Uterus (tissue), 4 donors: Measurements from ENCODE around the gene OPTC. TPM values are rescaled to one million over a fixed set of nuclear protein-coding genes. Genes with fewer than 3 reads are reported as not detected.

Source experiments
- DNase-seq, 2 donors: peaks; one replicate each; pipeline ENCODE4 v3.0.0-alpha.2; 2019 to 2020
- H3K27ac ChIP-seq, 2 donors: fragments of 200-600 bp; sonication (generic); 1 replicate in 1 of 2; 2 replicates in 1 of 2; pipeline ENCODE4 v1.5.1; 2016 to 2018
- H3K27me3 ChIP-seq, 2 donors: fragments of 200-600 bp; sonication (generic); one replicate each; pipeline ENCODE4 v1.5.1; 2018 to 2019; ENCODE audit warnings: control low read depth in 1 of 2
- H3K36me3 ChIP-seq, 2 donors: fragments of 200-600 bp; sonication (generic); one replicate each; pipeline ENCODE4 v1.5.1; 2019; ENCODE audit warnings: control low read depth in 1 of 2
- H3K4me1 ChIP-seq, 2 donors: fragments of 200-600 bp; sonication (generic); one replicate each; pipeline ENCODE4 v1.5.1; 2018 to 2019; ENCODE audit warnings: control low read depth in 1 of 2
- H3K4me3 ChIP-seq, 2 donors: fragments of 200-600 bp; sonication (generic); 1 replicate in 1 of 2; 2 replicates in 1 of 2; pipeline ENCODE4 v1.5.1; 2018 to 2019; ENCODE audit warnings: mild to moderate bottlenecking in 1 of 2
- H3K9me3 ChIP-seq, 2 donors: fragments of 200-600 bp; sonication (generic); one replicate each; pipeline ENCODE4 v1.5.1; 2019; ENCODE audit warnings: control low read depth in 1 of 2
- POLR2A ChIP-seq, 2 donors: fragments of 450-650 bp; IDR thresholded peaks; one replicate each; pipeline ENCODE4 v1.6.1; 2016; ENCODE audit warnings: antibody characterized with exemption in 2 of 2, mild to moderate bottlenecking in 1 of 2, moderate library complexity in 1 of 2
- intact Hi-C: fragments of 100-400 bp; cut with DNase I; formaldehyde crosslinking; loops from one replicate; pipeline ENCODE4 v1.15.1; 2023; ENCODE audit warnings: low total_unique reads
- total RNA-seq, 4 donors: library from RNA; depleted of rRNA in 3 of 4; stranded (reverse); fragments of >200 nt in 3 of 4; gene quantifications; one replicate each; pipeline versions ENCODE4 v1.1.0 to v1.2.4, GENCODE V29; 2014 to 2023
- TF ChIP-seq, protein P1 (sequence below), 4 experiments: fragments of 200-600 bp in 2 of 4; fragments of 450-650 bp in 2 of 4; sonication (generic) in 2 of 4; IDR thresholded peaks; one replicate each; pipeline ENCODE4 v1.5.1; 2016 to 2019; ENCODE audit warnings: antibody characterized with exemption in 4 of 4, mild to moderate bottlenecking in 2 of 4, moderate library complexity in 1 of 4
- donor health status: DM: yes; HTN: yes; CAD: no.

OPTC gene
- total RNA-seq, 4 donors from 2014 or later, result not detected

- peak in 1 of 2 donors; percentile 72 for DNase-seq
- H3K4me1 ChIP-seq, result peaks cover 0 to 9% of the 10 kb centered on the region in 2 donors
- intact Hi-C loops, result no loop called here
Observed at GRCh38 chr1:203480084-203480483, 13.9 kb upstream of the OPTC start.

DNA sequence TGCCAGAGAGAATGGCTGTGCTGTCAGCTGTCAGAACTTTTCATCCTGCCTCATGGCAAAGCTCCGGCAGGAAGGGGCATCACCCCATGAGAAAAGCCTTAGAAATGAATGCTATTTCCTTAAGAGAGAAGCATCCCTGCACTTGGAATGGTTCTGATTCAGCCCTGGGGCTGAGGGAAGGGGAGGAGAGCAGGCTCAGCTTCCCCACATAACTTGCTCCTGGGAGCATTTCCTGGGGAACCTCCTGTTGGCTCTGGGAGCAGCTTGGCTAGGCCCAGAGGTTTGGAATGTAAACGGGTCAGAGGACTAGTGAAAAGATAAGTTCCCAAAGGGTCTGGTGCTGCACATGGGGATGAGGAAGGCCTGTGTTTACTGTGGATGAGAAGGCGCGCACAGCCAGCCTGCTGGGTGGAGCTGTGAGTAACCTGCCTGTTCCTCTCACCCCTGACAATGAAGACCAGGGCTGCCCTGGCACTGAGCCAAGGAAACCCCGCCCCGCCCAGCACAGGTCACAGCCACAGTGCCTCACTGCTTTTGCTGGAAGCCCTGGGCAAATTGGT lies 13.3 kb upstream of the OPTC start:
- intact Hi-C loops, result no loop called here
- Histone ChIP-seq H3K27ac (peak overlapping the region; percentile 91 to 98), H3K9me3 (no peaks in the 10 kb centered on the region), H3K4me1 (peaks cover 0 to 9% of the 10 kb centered on the region in 2 donors), H3K27me3 (no peaks in the 10 kb centered on the region), H3K36me3 (no peaks in the 10 kb centered on the region), H3K4me3 (peak overlapping the region; percentile 15 to 64)
- TF ChIP-seq POLR2A (IDR thresholded peaks at IDR 0.05), result no peak
- TF ChIP-seq, protein P1, sequence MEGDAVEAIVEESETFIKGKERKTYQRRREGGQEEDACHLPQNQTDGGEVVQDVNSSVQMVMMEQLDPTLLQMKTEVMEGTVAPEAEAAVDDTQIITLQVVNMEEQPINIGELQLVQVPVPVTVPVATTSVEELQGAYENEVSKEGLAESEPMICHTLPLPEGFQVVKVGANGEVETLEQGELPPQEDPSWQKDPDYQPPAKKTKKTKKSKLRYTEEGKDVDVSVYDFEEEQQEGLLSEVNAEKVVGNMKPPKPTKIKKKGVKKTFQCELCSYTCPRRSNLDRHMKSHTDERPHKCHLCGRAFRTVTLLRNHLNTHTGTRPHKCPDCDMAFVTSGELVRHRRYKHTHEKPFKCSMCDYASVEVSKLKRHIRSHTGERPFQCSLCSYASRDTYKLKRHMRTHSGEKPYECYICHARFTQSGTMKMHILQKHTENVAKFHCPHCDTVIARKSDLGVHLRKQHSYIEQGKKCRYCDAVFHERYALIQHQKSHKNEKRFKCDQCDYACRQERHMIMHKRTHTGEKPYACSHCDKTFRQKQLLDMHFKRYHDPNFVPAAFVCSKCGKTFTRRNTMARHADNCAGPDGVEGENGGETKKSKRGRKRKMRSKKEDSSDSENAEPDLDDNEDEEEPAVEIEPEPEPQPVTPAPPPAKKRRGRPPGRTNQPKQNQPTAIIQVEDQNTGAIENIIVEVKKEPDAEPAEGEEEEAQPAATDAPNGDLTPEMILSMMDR (IDR thresholded peaks at IDR 0.05), result peak in 1 of 4 experiments; percentile 9
- DNase-seq, result peak; percentile 74 to 83

More at GRCh38 chr1:203480084-203480483, 13.9 kb upstream of the OPTC start:
- H3K36me3 ChIP-seq, result no peaks in the 10 kb centered on the region
- no peaks in the 10 kb centered on the region for H3K9me3 ChIP-seq
- H3K27ac ChIP-seq, result peak overlapping the region; percentile 91 to 98
- H3K4me3 ChIP-seq, result peak overlapping the region; percentile 15 to 64
- TF ChIP-seq, protein P1 (IDR thresholded peaks at IDR 0.05), result peak in 2 of 4 experiments; percentile 44 to 62
- TF ChIP-seq POLR2A (IDR thresholded peaks at IDR 0.05), result peak in 1 of 2 donors; percentile 20
- no peaks in the 10 kb centered on the region for H3K27me3 ChIP-seq

DNA sequence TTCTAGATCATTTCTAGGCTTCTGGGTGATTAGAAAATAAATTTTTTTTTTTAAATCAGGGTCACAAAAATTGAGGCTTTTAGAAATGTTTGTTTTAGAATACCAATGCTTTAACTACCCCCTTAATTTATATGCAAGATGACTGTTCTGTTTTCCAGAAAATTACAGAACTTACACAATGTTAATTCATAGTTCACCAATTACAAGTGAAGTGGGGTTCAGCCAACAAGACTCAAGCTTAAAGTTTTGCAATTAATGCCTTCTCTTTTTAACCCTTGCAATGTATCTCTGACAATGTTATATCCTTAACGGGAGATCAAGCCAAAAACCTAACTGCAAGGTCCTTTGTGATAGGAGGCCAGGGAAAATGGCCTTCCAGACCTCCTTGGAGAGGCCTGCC lies 12.8 kb upstream of the OPTC start:
- Histone ChIP-seq H3K36me3 (no peaks in the 10 kb centered on the region), H3K4me1 (peaks cover 0 to 9% of the 10 kb centered on the region in 2 donors), H3K9me3 (no peaks in the 10 kb centered on the region), H3K27me3 (no peaks in the 10 kb centered on the region), H3K27ac (peak overlapping the region; percentile 91 to 98), H3K4me3 (peak overlapping the region in 1 of 2 donors; percentile 64)
- no peak for TF ChIP-seq POLR2A (IDR thresholded peaks at IDR 0.05)
- TF ChIP-seq, protein P1 (IDR thresholded peaks at IDR 0.05), result no peak
- no peak for DNase-seq
- intact Hi-C loops, result no loop called here

GRCh38 chr1:203486618-203487370 lies 7.2 kb upstream of the OPTC start:
- no peak overlapping the region for H3K4me3 ChIP-seq
- intact Hi-C loops, result loop anchor here (5.0 kb wide), 2 partner anchors 44 to 214 kb away; no protein-coding TSS in a partner anchor
- H3K36me3 ChIP-seq, result no peaks in the 10 kb centered on the region
- peak in 1 of 2 donors; percentile 54 for DNase-seq
- peaks cover 0 to 10% of the 10 kb centered on the region in 2 donors for H3K4me1 ChIP-seq
- no peaks in the 10 kb centered on the region for H3K27me3 ChIP-seq
- peak overlapping the region; percentile 90 to 91 for H3K27ac ChIP-seq
- TF ChIP-seq, protein P1 (IDR thresholded peaks at IDR 0.05), result no peak
- TF ChIP-seq POLR2A (IDR thresholded peaks at IDR 0.05), result no peak
- H3K9me3 ChIP-seq, result no peaks in the 10 kb centered on the region

- H3K36me3 ChIP-seq, result no peaks in the 10 kb centered on the region
- peak overlapping the region; percentile 90 to 91 for H3K27ac ChIP-seq
- intact Hi-C loops, result loop anchor here (5.0 kb wide), 2 partner anchors 46 to 216 kb away; no protein-coding TSS in a partner anchor
- H3K9me3 ChIP-seq, result no peaks in the 10 kb centered on the region
- TF ChIP-seq, protein P1 (IDR thresholded peaks at IDR 0.05), result no peak
- TF ChIP-seq POLR2A (IDR thresholded peaks at IDR 0.05), result no peak
- no peaks in the 10 kb centered on the region for H3K27me3 ChIP-seq
- peak in 1 of 2 donors; percentile 48 for DNase-seq
- no peak overlapping the region for H3K4me3 ChIP-seq
- peaks cover 0 to 5% of the 10 kb centered on the region in 2 donors for H3K4me1 ChIP-seq
Observed at GRCh38 chr1:203488539-203488938, 5.4 kb upstream of the OPTC start.
